Heart left ventricle (tissue), 16 donors: ENCODE data around the gene DCHS2. TPM values are rescaled to one million over a fixed set of nuclear protein-coding genes. Genes with fewer than 3 reads are reported as not detected.

Experiments used
- ATAC-seq, 4 donors: fragments of 200-7000 bp; cut with Tn5 transposase; one replicate each; pipeline ENCODE4 v1.9.1; 2020 to 2022; ENCODE audit warnings: moderate library complexity in 4 of 4, mild to moderate bottlenecking in 3 of 4, moderate number of reproducible peaks in 1 of 4
- DNase-seq, 5 donors: peaks; one replicate each; pipeline ENCODE4 v3.0.0-alpha.2; 2020
- H3K27ac ChIP-seq, 12 donors: fragments of 200-600 bp; sonication (generic) in 4 of 12; one replicate each; pipeline versions ENCODE4 v1.5.0 to v1.8.0; 2016 to 2022; ENCODE audit warnings: mild to moderate bottlenecking in 2 of 12
- H3K27me3 ChIP-seq, 9 donors: fragments of 200-600 bp; sonication (generic) in 2 of 9; one replicate each; pipeline versions ENCODE4 v1.5.1 to v1.8.0; 2016 to 2022; ENCODE audit warnings: mild to moderate bottlenecking in 3 of 9
- H3K36me3 ChIP-seq, 9 donors: fragments of 200-600 bp; sonication (generic) in 2 of 9; one replicate each; pipeline versions ENCODE4 v1.5.0 to v1.8.0; 2018 to 2022; ENCODE audit warnings: mild to moderate bottlenecking in 2 of 9
- H3K4me1 ChIP-seq, 12 donors: fragments of 200-600 bp; sonication (generic) in 4 of 12; one replicate each; pipeline versions ENCODE4 v1.5.0 to v1.8.0; 2016 to 2022; ENCODE audit warnings: mild to moderate bottlenecking in 3 of 12
- H3K4me3 ChIP-seq, 12 donors: fragments of 200-600 bp; sonication (generic) in 4 of 12; one replicate each; pipeline versions ENCODE4 v1.5.0 to v1.8.0; 2017 to 2022; ENCODE audit warnings: mild to moderate bottlenecking in 9 of 12, moderate library complexity in 4 of 12
- H3K9me3 ChIP-seq, 12 donors: fragments of 200-600 bp; sonication (generic) in 4 of 12; one replicate each; pipeline versions ENCODE4 v1.5.0 to v1.8.0; 2016 to 2022; ENCODE audit warnings: mild to moderate bottlenecking in 1 of 12
- CTCF ChIP-seq, 12 donors: fragments of 200-600 bp; sonication (generic) in 4 of 12; IDR thresholded peaks; one replicate each; pipeline versions ENCODE4 v1.5.0 to v1.8.0; 2018 to 2022; ENCODE audit warnings: antibody characterized with exemption in 12 of 12, mild to moderate bottlenecking in 5 of 12
- POLR2A ChIP-seq, 2 donors: fragments of 450-650 bp; IDR thresholded peaks; one replicate each; pipeline ENCODE4 v1.6.1; 2017; ENCODE audit warnings: antibody characterized with exemption in 2 of 2, mild to moderate bottlenecking in 2 of 2, moderate library complexity in 2 of 2
- WGBS, 4 donors: extraction: QIAGEN DNeasy Blood & Tissue Kit in 2 of 4; methylation state at CpG; one replicate each; pipeline versions ENCODE4 v1.1.5 to v1.1.7; 2013 to 2018; 5-methylcytosine and 5-hydroxymethylcytosine counted together
- intact Hi-C, 10 donors: fragments of 100-400 bp; cut with DNase I; formaldehyde crosslinking; loops; one replicate each; pipeline versions ENCODE4 v1.11.1 to v1.14.2; 2022
- polyA plus RNA-seq, 2 donors: library from polyadenylated mRNA; stranded (reverse); fragments of 200-250 nt; gene quantifications; one replicate each; pipeline ENCODE4 v1.2.3, GENCODE V29; 2013
- total RNA-seq, 9 donors: library from RNA; depleted of rRNA in 2 of 9; stranded (reverse); fragments of >200 nt in 2 of 9; fragmentation: NEBNext Ultra II Directional in 3 of 9; extraction: Animal tissue kit (Norgen Biotek cat#: 25700) in 3 of 9; gene quantifications; one replicate each; pipeline versions ENCODE4 v1.1.0 to v1.2.4, GENCODE V29; 2016 to 2023
- donor health status: ischemic (EF 13 %, LVEDD 7.1; RV severe dilation, severe dysfunction).
- donor health status: healthy with polysubstance abuse.
- donor health status: DM: no; HTN: yes; CAD: no.
- donor health status: DM: no; HTN: no; CAD: no.
- donor health status: ischemic (EF 25% LVEDD 6.9; RV normal size, moderate dysfunction).
- donor health status: ischemic (EF 25% LVEDD 5.7; RV mildly dilated, moderate dysfunction).
- donor health status: healthy.
- donor health status: DM: yes; HTN: yes; CAD: no.
- donor health status: ischemic (EF 35%, LVEDD 5.7; RV mildly dilated, moderate dysfunction).
- donor health status: nonischemic (EF 11% LVEDD 7.7; RV severe dilation, severe dysfunction).
- donor health status: DM: yes; HTN: yes; CAD: no.
- donor health status: PGD.
- donor health status: ischemic (EF 29% LVEDD 5.4; RV normal size, mild dysfunction).
- donor health status: nonischemic (EF 23%, LVEDD 6.1; RV moderate dilation, normal function).

The DCHS2 gene
- total and polyA plus RNA-seq, 11 donors: under 0.01 to 0.49 (median 0.15) TPM; not detected in 5

DNA sequence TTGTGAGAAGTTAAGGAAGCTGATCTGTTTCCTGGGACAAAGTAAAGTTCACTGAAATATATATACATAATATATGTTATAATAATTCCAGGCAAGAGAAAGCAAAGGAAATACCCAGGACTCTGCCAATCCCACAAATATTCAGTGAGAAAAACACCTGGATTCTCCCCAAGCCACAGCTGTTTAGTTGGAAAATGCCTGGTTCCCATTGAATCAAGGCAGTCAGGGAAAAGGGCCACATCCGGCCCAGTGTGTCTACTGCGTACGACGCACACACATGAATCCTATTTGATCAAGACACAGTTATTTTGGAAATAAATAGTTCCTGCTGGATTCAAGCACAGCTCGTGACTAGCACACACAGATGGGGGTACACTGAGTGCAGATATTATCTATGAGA is 6.3 kb upstream of the DCHS2 start:
- Histone ChIP-seq H3K4me1 (no peaks in the 10 kb centered on the region), H3K27me3 (peaks cover 0 to 36% (median 15%) of the 10 kb centered on the region in 9 donors), H3K4me3 (no peak overlapping the region), H3K9me3 (no peaks in the 10 kb centered on the region), H3K27ac (no peak overlapping the region), H3K36me3 (no peaks in the 10 kb centered on the region)
- intact Hi-C loops: no loop called here
- 62 to 80% (median 71%) methylated on average over 5 of the region's 5 CpGs for WGBS, 4 donors
- DNase-seq: no peak
- no peak for TF ChIP-seq POLR2A (IDR thresholded peaks at IDR 0.05)
- TF ChIP-seq CTCF (IDR thresholded peaks at IDR 0.05): no peak
- no peak for ATAC-seq

DNA sequence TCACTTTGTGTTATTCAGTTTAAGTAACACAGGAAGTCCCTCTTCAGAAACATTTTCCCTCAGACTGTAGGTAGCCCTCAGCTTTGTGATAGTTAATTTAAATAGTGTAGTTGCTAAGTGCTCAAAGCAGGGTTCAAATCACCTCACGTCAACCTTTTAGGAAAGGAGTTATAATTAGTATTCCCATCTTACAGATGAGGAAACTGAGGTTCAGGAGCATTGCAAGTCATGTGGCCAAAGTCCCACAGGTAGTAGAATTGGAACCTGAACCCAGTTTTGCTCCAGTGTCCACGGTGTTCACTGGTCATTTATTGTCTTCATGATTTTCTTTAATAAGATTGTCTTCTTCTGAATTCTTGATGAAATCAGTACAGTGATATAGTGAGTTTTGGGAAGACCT is 4.3 kb upstream of the DCHS2 start:
- peaks cover 2 to 56% (median 29%) of the 10 kb centered on the region in 9 donors for H3K27me3 ChIP-seq
- 91 to 98% (median 92%) methylated on average over 2 of the region's 2 CpGs for WGBS, 4 donors
- intact Hi-C loops: no loop called here

DNA sequence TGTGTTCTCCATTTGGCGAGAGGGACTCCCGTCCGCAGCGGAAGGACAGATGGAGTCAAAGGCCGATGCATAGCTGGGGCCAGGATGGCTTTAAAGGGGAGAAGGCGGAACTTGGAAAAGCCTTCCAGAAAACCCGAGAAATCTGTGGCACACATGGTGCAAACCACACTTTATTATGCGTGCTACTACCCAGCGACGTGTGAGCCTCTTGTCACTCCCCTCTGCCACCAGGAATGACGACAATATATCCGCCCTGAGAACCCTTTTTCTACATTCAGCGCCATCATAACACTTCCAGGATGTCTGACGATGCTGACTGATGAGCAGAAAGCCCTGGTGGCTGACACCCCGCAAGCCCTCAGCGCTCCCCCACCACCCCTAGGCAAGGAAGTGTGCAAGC is 689 bp upstream of the DCHS2 start:
- intact Hi-C loops: no loop called here
- ATAC-seq (peak in 1 of 4 donors; percentile 20), DNase-seq (no peak)
- 4 to 14% (median 10%) methylated on average over 13 to 16 of the region's 16 CpGs for WGBS, 4 donors
- no peak for TF ChIP-seq POLR2A (IDR thresholded peaks at IDR 0.05)
- TF ChIP-seq CTCF (IDR thresholded peaks at IDR 0.05): no peak
- Histone ChIP-seq H3K27me3 (peaks cover 14 to 75% (median 45%) of the 10 kb centered on the region in 9 donors), H3K4me3 (peak overlapping the region in 9 of 12 donors; percentile 26 to 50 (median 38)), H3K27ac (no peak overlapping the region), H3K9me3 (no peaks in the 10 kb centered on the region), H3K36me3 (no peaks in the 10 kb centered on the region), H3K4me1 (peaks cover 0 to 24% (median 7%) of the 10 kb centered on the region in 12 donors)

More for the DNA sequence above, 4.3 kb upstream of the DCHS2 start:
- Histone ChIP-seq H3K4me3 (no peak overlapping the region), H3K36me3 (no peaks in the 10 kb centered on the region), H3K9me3 (no peaks in the 10 kb centered on the region), H3K4me1 (peaks cover 0 to 17% (median 6%) of the 10 kb centered on the region in 12 donors), H3K27ac (no peak overlapping the region)
- TF ChIP-seq POLR2A (IDR thresholded peaks at IDR 0.05): no peak
- no peak for TF ChIP-seq CTCF (IDR thresholded peaks at IDR 0.05)
- no peak for ATAC-seq
- DNase-seq: no peak

GRCh38 chr4:154490583-154491340 is 837 bp downstream of the DCHS2 start:
- 2 to 4% (median 2%) methylated on average over 62 to 76 of the region's 76 CpGs for WGBS, 4 donors

More at GRCh38 chr4:154490583-154491340, 837 bp downstream of the DCHS2 start:
- intact Hi-C loops: no loop called here
- Histone ChIP-seq H3K27me3 (peaks cover 14 to 68% (median 45%) of the 10 kb centered on the region in 9 donors), H3K27ac (peak overlapping the region in 1 of 12 donors; percentile 63), H3K36me3 (no peaks in the 10 kb centered on the region), H3K4me1 (peaks cover 0 to 24% (median 7%) of the 10 kb centered on the region in 12 donors), H3K4me3 (peak overlapping the region in 11 of 12 donors; percentile 12 to 50 (median 38)), H3K9me3 (no peaks in the 10 kb centered on the region)
- ATAC-seq (peak in 3 of 4 donors; percentile 24 to 47 (median 28)), DNase-seq (peak in 1 of 5 donors; percentile 66)
- no peak for TF ChIP-seq POLR2A (IDR thresholded peaks at IDR 0.05)
- TF ChIP-seq CTCF (IDR thresholded peaks at IDR 0.05): no peak
